NOMO-1 treated with DMSO at 0.1 percent for 48 hours (cell line): ENCODE measurements around the gene FSCN2.

Experiments
- DNase-seq: peaks from one replicate; lab custom pipeline; 2025; ENCODE audit not compliant: unreplicated experiment; lab: John Stamatoyannopoulos, UW

FSCN2 gene

DNA sequence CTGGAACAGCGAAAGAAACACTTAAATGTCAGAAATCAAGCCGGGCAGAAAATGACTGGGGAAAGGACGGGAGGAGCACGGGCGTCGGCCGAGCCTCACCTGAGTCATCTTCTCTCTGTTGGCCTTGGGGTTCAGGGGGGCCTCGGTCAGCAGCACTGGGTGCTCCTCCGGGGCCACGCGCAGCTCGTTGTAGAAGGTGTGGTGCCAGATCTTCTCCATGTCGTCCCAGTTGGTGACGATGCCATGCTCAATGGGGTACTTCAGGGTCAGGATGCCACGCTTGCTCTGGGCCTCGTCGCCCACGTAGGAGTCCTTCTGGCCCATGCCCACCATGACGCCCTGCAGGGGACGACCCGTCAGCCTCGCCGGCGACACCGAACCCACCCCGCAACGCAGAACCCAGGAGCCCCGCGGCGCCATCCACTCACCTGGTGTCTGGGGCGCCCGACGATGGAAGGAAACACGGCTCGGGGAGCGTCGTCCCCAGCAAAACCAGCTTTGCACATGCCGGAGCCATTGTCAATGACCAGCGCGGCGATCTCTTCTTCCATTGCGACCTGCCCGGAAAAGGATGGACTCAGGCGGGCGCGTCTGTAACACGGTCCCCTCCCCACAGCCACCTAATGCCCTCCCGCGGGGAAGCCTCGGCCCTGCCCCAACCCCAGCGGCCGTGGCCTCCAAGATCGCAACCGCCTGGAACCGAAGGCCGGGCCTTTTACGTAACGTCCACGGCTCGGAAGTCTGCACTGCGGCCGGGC lies 16.2 kb upstream of the FSCN2 start:
- no peak for DNase-seq

DNA sequence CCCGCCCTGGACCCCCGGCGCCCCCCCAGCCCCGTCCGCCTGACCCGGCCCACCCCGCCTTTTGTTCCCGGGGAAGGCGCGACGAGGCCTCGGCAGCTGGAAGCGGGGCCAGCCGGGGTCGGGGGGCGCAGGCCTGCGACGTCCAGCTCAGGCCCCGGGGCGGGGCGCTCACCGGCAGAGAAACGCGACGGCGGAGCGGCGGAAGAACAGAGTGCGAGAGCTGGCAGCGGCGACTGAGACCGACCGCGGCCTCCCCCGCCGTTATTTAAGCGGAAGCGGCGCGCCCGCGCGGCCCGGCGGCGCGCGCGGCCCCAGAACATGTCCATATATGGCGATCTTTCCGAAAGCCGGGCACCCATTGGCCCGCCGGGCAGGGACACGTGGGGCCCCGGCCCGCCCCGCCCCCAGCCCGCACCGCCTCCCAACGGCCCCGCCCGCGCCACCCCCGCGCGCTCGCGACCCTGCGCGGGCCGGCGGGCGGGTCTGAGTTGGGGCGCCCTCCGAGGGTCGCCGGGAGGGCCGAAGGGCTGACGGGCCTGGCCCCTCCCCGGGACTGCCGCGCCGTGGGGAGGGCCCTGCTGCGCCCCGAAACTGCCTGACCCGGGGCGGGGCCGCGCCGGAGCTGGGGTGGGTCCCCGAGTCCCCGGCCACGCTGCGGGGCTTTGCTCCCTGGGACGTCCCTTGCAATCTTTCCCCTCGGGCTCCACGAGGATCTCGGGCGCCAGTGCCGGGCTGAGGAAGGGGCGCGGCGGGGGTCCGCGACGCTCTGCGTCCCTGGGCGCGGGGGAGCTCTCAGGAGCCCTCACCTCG lies 15.4 kb upstream of the FSCN2 start, which contains the start of gene ACTG1:
TSS of gene ACTG1 (minus strand) at position 238 of the 810 bp plus-strand sequence. CDS start 445 bp downstream, outside the sequence.
- DNase-seq: peak; percentile 88

DNA sequence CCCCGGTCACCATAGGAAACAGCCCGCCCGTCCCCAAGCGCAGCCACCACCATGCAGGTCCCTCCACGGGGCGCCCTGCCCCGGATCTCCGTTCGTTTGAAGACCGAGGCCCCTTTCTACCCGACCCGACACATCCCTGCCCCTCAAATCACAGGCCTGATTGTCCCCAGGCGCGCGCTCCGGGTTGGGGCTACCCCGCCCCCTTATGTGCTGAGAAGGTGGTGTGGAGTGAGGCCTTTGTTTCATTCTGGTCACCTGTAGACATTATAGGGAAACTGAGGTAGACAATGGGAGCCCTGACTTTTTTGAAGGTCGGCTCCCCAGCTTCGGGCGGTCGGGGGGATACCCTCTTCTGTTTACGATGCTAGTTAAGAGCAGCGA lies 14.8 kb upstream of the FSCN2 start:
- DNase-seq: peak; percentile 56

DNA sequence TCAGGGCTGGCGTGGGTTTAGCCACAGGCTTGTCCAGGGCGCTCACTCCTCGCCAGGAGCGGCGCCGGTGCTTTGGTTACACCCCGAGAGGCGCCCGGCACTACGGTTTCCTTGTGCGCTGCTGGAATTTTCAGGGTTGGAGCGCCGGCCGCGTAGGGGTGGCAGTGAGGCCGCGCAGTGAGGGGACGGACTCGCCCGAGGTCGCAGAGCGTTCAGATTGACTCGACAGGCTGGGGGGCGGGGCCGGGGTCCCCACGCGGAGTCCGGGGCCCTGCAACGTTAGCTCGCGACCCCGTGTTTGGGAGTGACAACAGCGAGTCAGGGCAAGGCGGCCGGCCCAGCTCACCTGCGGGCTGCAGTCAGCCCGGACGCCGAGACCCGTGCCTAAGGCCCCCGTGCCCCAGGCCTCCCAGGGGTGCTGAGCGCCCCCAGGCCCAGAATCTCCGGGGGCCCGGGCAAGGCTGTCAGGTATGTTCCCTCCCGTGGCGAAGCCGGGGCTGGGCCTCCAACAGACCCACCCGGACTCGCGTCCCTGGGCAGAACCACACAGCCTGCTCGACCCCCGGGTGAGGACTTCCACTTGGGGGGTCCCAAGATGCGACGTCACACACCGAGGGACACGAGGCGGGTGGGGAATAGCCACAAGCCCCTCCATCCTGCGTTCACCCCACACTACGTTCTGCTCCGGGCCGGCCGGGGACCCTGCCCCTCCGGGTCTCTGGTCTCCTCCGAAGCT lies 14.3 kb upstream of the FSCN2 start:
- DNase-seq: peak; percentile 53

DNA sequence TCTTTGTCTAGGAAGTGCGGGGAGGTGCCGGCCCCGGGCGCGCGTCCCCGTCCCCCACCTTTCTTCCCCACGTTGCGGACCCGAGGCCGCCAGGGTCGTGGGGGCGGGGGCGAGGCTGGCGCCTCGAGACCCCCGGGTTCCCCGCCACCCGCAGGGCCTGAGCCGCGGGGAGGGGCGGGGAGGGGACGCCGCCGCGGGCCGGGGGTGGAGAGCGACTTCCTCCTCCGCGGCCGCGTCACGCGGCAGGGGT lies 13.8 kb upstream of the FSCN2 start:
- DNase-seq: no peak

DNA sequence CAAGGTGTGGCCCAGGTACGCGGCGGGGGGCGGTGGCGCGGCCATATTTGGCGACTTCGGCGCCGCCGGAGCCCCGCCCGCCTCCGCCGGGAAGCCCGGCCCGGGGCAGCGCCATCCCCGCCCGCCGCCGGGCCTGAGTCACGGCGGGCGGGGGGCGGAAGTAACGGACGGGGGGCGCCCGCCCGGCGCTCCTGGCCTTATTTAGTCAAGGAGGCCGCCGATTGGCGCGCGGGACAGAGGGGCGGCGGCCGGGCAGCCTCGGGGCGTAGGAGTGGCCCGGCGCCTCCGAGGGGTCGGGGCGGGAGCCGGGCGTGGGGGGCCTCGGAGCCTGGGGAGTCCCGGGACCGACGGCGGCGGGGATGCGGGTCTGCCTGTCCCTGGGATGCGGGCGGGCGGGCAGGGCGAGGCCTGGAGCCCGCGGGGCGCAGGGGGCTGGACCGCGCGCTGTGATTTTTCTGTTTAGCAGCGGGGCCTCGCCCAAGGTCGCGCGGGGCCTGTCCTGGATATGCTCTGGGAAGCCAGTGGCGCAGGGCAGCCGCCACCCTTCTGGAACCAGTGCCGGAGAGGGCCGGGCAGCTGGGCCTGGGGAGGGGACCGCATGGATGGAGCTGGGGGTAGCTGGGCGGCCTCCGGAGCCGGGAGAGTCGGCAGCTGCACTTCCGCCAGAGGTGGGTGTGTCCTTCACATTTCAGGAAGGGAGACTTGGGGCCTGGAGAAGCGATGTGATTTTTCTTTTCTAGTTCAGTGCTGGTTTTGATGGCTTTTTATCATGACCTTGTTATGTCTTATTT lies 13.2 kb upstream of the FSCN2 start:
- DNase-seq: peak; percentile 74

DNA sequence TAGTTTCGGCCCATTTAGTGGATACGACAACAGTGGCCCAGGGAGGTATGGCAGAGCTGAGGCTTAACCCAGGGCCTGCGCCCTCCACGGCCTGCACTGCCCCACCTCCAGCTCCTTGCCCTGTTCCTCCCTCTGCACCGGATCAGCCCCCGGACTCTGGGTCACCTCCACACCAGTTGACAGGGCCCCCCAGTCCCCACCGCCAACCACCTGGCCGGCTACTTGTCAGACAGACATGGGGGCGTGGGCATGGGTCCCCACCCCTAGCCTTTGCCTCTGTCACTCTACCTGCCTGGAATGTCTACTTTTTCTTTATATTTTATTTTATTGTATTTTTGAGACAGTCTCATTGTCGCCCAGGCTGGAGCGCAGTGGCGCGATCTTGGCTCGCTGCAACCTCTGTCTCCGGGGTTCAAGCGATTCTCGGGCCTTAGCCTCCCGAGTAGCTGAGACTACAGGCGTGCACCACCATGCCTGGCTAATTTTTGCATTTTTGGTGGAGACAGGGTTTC lies 12.6 kb upstream of the FSCN2 start:
- DNase-seq: no peak

DNA sequence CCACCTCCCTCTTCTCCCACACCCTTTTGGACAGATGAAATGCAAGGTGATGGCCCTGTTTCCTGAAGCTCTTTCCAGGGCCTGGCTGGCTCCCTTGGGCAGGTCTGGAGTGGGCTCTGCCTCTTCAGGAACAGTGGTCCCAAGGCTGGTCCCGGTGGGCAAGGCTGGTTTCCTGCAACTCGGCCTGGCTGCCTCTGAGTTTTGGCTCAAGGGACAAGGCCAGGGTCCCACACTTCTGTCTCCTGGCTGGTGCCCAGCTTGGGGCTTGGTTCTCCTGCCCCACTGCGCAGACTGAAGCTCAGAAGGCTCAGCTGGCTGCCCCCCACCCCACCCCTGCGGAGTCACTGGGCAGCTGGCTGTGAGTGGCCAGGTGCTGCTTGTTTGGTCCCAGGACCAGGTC lies 11.7 kb upstream of the FSCN2 start:
- DNase-seq: no peak

DNA sequence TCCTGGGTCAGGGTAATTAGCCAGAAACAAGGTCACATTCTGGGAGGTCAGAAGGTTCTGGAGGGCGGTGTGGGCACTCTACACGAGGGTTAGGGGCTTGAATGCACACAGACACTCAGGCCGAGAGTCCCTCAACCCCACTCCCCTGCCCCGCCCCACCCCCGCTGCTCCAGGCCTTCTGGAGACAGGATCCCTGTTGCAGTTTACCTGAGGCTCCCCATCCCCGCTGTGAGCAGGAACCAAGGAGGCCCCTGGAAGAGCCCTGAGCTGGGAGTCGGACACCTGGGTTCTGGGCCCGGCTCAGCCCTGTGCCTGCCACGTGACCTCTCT lies 11.2 kb upstream of the FSCN2 start:
- no peak for DNase-seq

DNA sequence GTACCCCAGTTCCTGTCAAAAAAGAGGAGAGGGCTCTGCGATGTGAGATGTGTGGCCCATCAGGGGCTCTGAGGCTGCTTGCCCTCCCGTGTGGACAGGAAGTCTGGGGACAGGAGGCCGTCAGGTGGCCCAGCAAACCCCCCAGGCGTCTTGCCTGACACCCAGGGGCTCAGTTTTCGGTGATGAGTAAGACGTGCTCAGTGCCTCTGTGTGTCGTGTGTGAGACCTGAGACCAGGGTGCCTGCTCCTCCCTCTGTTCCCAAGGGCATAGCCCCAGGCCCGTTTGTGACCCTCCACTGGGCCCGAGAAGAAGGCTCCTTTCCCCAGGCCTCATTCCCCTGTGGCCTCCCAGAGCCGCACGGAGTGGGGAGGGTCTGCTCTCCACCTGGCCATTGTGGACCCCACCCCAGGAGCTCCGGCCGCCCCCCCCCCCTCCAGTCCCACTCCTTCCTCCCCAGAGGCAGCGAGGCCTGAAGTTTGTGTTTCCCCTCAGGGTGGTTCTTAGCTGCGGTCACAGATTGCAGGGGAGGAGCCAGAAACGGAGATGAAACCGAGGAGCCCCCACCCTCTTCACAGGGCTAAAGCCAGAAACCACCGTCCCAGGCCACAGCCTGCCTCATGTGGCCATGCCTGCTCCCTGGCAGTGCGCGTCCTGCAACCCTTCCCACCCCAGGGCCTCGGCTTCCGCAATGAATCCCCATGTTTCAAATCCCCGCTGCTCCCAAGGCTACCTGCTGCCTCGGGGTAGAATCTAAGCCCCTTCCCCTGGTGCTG lies 10.7 kb upstream of the FSCN2 start:
- peak; percentile 49 for DNase-seq

DNA sequence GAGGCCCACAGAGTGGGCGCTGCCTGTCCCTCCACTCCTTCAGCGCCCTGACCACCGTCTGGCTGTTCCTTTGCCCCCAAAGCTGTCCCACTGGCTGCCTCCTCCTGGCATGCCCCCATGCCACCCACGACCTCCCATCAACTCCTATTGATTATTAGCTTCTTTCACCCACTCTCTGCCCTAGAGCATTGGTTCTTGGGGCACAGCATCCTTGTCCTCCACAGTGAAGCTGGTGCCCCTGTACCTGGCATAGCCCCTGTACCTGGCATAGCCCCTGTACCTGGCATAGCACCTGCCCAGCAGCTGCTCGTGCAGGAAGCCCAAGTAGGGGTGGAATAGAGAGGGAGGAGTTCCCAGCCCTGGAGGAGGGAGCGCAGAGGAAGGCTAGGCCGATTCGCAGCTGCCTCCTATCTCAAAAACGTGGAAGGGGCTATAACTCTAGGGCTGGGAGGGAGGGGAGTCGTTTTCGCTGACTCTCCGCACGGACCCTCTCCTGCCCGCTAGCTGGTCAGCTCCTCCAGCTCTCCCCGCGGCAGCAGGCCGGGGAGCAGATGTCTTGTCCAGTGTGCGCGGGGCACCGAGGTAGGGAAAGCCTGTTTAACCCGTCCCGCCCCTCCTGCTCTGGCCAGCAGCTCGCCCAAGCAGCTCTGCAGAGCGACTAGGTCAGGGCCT lies 9.9 kb upstream of the FSCN2 start:
- no peak for DNase-seq

DNA sequence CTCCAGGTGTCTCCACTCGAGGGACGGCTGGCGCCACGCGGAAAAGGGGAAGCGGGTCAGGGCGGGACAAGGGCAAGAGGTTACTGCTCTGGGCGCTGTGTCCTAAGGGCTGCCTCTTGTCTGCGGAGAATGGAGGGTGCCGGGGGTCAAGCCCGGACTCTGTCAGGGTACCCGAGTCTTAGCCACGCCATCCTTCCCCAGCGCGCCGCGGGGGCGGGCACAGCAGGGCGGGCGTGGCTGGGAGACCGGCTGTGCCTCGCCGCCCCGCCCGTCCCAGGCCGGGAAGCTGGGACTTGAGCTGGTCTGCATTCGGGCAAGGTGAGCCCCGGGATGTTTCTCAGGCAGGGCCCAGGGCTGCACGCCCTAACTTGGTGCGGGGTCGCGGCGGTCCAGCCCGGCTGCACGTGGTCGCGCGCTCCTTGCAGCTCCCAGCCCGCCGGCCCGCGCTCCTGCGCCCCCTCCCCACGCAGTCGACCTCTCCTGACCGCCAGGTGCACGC lies 9.3 kb upstream of the FSCN2 start:
- peak; percentile 31 for DNase-seq

DNA sequence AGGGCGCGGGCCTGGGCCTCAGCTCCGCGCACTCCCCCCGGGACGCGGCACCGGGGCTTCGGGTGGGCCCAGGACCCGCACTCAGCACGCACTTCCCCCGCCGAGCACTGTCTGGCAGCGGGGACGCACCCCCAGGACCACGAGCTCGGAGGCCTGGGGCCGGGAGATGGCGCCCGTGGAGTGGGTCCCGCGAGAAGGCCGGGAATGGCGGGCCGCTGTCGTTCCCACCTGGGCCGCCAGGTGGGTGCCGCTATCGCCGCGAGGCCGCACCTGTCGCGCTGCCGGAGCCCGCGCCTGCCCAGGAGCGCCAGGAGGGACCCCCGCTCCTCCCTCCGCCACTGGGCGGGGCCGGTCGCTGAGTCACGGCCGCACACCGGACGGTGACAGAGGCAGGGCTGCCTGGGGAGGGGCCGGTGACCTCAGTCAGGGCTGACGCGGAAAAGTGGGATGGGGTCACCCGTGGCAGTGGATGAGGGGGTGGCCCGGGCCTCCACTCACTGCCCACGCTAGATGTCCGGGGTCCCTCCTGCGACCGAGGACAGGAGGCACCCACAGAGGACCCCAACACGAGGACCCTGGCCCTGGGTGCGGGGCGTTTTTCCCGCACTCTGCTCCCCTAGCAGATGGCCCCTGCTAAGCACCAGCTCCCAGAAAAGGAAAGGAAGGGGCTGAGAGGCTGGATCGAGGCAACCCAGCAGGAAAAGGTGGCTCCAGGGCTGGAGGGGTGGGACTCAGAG lies 8.7 kb upstream of the FSCN2 start:
- peak; percentile 25 for DNase-seq

DNA sequence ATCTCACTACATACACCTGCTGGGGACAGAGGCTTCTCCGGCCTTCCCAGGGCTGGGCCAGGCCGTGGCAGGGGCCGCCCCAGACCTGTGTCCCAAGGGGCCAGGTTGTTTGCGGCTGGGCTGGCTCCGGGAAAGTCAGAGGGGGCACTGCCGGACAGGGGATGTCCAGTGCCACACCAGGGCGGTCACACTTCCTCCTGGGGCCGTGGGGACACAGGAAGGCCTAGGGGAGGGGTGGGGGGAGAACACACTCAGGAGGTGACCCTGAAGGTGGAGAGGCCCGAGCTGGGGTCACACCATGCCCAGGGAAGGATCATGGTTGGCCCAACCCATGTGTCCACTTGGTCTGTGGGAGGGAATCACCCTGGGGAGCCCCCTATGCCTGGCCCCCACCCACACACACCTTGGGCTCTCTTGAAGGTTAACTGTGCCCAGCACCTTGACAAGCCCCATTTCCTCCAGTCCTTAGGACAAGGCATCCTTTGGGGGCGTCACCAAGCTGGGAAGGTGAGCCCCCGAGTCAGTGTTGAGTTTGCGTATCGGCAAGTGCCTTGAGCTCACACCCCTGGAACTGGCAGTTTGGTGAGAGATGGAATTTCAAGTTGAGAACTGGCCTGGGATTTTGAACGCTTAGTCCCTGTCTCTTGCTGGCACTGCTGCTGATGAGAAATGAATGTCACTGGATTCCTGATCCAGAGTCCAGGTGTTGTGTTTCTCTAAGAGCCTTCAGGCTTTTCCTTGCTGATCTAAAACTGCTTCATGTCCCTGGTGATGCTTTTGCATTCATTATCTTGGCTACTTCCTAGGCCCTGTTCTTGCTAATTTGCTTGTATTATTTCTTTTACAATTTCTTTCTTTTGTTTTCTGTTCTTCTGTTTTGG lies 7.9 kb upstream of the FSCN2 start:
- no peak for DNase-seq

DNA sequence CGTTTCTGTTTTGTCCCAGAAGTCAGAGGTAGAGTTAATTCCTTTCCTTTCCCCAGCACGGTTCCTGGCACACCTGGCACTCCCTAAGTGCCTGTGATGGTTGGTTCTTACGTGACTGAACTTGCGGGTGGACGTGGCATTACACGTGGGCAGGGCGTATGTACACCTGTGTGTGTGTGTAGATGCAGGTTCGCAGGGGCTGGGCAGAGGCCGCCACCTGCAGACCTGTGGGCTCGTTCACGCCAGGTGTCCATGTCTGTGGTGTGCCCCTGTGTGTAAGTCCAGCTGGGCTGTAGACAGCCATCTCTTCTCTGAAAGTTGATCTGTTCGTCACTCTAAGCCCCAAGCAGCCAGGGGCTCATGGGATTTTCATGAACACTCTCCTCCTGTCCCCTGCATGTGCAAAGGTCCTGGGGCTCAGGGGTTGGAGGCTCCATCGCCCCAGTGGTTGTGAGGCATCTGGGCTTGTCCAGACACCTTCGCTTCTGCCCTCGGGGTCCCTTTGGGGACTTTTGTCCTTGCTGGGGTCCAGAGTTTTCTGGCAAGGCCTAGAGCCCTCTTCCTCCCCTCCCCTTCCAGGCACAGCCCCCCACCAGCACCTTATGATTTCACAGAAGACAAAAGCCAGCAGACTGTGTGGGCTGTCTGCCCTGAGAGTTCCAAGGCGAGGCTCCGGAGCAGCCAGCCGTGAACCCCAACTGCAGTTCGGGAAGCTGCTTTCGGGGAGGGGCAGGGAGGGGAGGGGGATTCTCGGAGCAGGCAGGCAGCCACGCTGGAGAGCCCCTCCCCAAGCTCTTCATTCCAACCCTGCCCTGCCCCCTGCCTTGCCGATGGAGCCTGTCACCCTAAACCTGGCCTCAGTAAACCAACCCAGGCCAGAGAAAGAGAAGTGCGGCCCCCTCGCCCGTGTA lies 5.4 kb upstream of the FSCN2 start:
- DNase-seq: no peak

DNA sequence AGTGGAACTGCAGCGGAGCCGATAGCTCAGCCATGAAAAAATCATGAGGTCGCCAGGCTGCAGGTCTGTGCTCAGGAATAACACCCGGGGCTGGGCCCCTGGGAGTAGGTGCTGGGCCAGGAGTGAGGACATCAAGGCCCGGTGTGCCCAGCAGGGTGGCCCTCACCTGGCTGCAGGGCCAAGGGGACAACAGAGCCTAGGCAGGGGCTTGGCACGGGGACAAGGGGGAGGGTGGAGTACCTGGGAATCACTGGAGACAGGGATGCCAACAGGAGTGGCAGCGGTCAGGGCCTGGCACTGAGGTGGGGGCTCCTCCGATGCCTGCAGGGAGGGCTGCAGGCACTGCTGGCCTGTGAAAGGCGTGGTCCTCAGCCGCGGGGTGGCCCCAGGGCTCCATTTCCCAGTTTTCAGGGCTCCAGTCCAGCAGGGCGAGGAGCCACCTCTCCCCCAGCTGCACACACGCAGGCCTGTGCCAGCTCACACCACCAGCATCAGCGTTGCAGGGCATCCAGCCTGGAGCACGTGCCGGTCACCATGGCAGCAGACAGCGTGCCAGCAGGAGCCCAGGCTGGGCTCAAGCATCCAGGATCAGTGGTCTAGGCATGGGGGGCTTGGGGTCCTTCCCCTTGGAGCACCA lies 4.7 kb upstream of the FSCN2 start:
- no peak for DNase-seq
